Liver (tissue), 9 donors: ENCODE data around the gene SCGB1C2. TPM values are rescaled to one million over a fixed set of nuclear protein-coding genes. Genes with fewer than 3 reads are reported as not detected.

Source experiments
- DNase-seq: peaks from one replicate; pipeline ENCODE4 v3.0.0-alpha.2; 2017; ENCODE audit warnings: low spot score
- H3K27ac ChIP-seq, 2 donors: one replicate each; pipeline ENCODE4 v1.7.0; 2013; ENCODE audit warnings: inconsistent platforms in 2 of 2, low read length in 2 of 2, control low read depth in 1 of 2, low read depth in 1 of 2, mild to moderate bottlenecking in 1 of 2
- H3K27me3 ChIP-seq, 4 donors: one replicate each; pipeline versions ENCODE4 v1.6.1 to v1.7.0; 2013; ENCODE audit warnings: low read length in 3 of 4, inconsistent platforms in 1 of 4, mild to moderate bottlenecking in 1 of 4, moderate library complexity in 1 of 4; ENCODE audit not compliant: control insufficient read depth in 4 of 4, insufficient read depth in 4 of 4
- H3K36me3 ChIP-seq, 4 donors: one replicate each; pipeline versions ENCODE4 v1.6.1 to v1.7.0; 2013; ENCODE audit warnings: low read length in 3 of 4, mild to moderate bottlenecking in 3 of 4, low read depth in 1 of 4, moderate library complexity in 1 of 4; ENCODE audit not compliant: control insufficient read depth in 4 of 4, insufficient read depth in 3 of 4
- H3K4me1 ChIP-seq, 4 donors: one replicate each; pipeline versions ENCODE4 v1.6.1 to v1.7.0; 2013; ENCODE audit warnings: low read length in 3 of 4, mild to moderate bottlenecking in 3 of 4, moderate library complexity in 1 of 4; ENCODE audit not compliant: control insufficient read depth in 4 of 4, insufficient read depth in 4 of 4
- H3K4me3 ChIP-seq, 3 donors: one replicate each; pipeline versions ENCODE4 v1.6.1 to v1.7.0; 2013; ENCODE audit warnings: low read length in 3 of 3, control low read depth in 1 of 3, low read depth in 1 of 3, mild to moderate bottlenecking in 1 of 3
- H3K9ac ChIP-seq, 2 donors: one replicate each; pipeline ENCODE4 v1.7.0; 2013; ENCODE audit warnings: low read length in 2 of 2, mild to moderate bottlenecking in 2 of 2, moderate library complexity in 2 of 2, control low read depth in 1 of 2, low read depth in 1 of 2
- H3K9me3 ChIP-seq, 4 donors: one replicate each; pipeline versions ENCODE4 v1.6.1 to v1.7.0; 2013; ENCODE audit warnings: low read length in 3 of 4; ENCODE audit not compliant: control insufficient read depth in 4 of 4
- ATF3 ChIP-seq: IDR thresholded peaks from 2 replicates; pipeline ENCODE4 v1.6.1; 2016; ENCODE audit warnings: antibody characterized with exemption
- EGR1 ChIP-seq, 2 donors: IDR thresholded peaks; 2 replicates each; pipeline ENCODE4 v1.6.1; 2016 to 2018; ENCODE audit warnings: antibody characterized with exemption in 2 of 2, low read depth in 2 of 2
- GABPA ChIP-seq, 2 donors: IDR thresholded peaks in 1 of 2; conservative IDR thresholded peaks in 1 of 2; 2 replicates each; pipeline ENCODE4 v1.6.1; 2016; ENCODE audit warnings: antibody characterized with exemption in 2 of 2, mild to moderate bottlenecking in 1 of 2, moderate library complexity in 1 of 2
- HNF4A ChIP-seq, 2 donors: conservative IDR thresholded peaks; 2 replicates each; pipeline ENCODE4 v1.6.1; 2016; ENCODE audit warnings: antibody characterized with exemption in 2 of 2, mild to moderate bottlenecking in 2 of 2
- HNF4G ChIP-seq: IDR thresholded peaks from 2 replicates; pipeline ENCODE4 v1.6.1; 2016; ENCODE audit warnings: antibody characterized with exemption
- MAX ChIP-seq: IDR thresholded peaks from 2 replicates; pipeline ENCODE4 v1.6.1; 2016; ENCODE audit warnings: antibody characterized with exemption
- NR2F2 ChIP-seq: IDR thresholded peaks from 2 replicates; pipeline ENCODE4 v1.6.1; 2016; ENCODE audit warnings: antibody characterized with exemption
- RXRA ChIP-seq, 2 donors: IDR thresholded peaks; 2 replicates each; pipeline ENCODE4 v1.6.1; 2017 to 2018; ENCODE audit warnings: antibody characterized with exemption in 2 of 2, mild to moderate bottlenecking in 1 of 2
- SP1 ChIP-seq: IDR thresholded peaks from 2 replicates; pipeline ENCODE4 v1.6.1; 2018; ENCODE audit warnings: antibody characterized with exemption, mild to moderate bottlenecking
- TAF1 ChIP-seq: conservative IDR thresholded peaks from 2 replicates; pipeline ENCODE4 v1.6.1; 2016; ENCODE audit warnings: antibody characterized with exemption, mild to moderate bottlenecking
- YY1 ChIP-seq: IDR thresholded peaks from 2 replicates; pipeline ENCODE4 v1.6.1; 2016; ENCODE audit warnings: antibody characterized with exemption, mild to moderate bottlenecking
- WGBS: extraction: QIAGEN DNeasy Blood & Tissue Kit; methylation state at CpG from one replicate; pipeline ENCODE4 v1.1.7; 2013; 5-methylcytosine and 5-hydroxymethylcytosine counted together
- polyA plus RNA-seq, 2 donors: library from polyadenylated mRNA; stranded (reverse) in 1 of 2; unstranded in 1 of 2; fragments of 200-250 nt in 1 of 2; fragments of >200 nt in 1 of 2; fragmentation: Nextera tagmentation in 1 of 2; extraction: Ambion mirVana in 1 of 2; gene quantifications; one replicate each; pipeline versions ENCODE4 v1.2.1 to v1.2.3, GENCODE V29; 2013 to 2015
- total RNA-seq, 2 donors: library from RNA; depleted of rRNA; stranded (reverse); fragments of >200 nt; gene quantifications; one replicate each; pipeline ENCODE4 v1.2.3, GENCODE V29; 2014
- TF ChIP-seq, protein P1 (sequence below): IDR thresholded peaks from 2 replicates; pipeline ENCODE4 v1.6.1; 2016; ENCODE audit warnings: antibody characterized with exemption, mild to moderate bottlenecking
- TF ChIP-seq, protein P2 (sequence below): fragments of 150-350 bp; IDR thresholded peaks from 2 replicates; pipeline ENCODE4 v1.5.1; 2017; ENCODE audit warnings: improper control_type of control experiment, low read depth, low read length; ENCODE audit not compliant: missing input control
- donor health status: healthy.
- donor health status: healthy.
- donor health status: healthy.
- donor health status: healthy.
- donor health status: healthy.

SCGB1C2 gene
- total and polyA plus RNA-seq, 4 donors: not detected

- Histone ChIP-seq H3K27ac (no peak overlapping the region), H3K9me3 (no peaks in the 10 kb centered on the region), H3K4me1 (peaks cover 7 to 14% (median 10%) of the 10 kb centered on the region in 4 donors), H3K4me3 (no peak overlapping the region), H3K27me3 (no peaks in the 10 kb centered on the region), H3K9ac (no peak overlapping the region), H3K36me3 (no peaks in the 10 kb centered on the region)
- DNase-seq: no peak
- WGBS: 87% methylated on average over 12 of the region's 12 CpGs
- TF ChIP-seq, protein P1, sequence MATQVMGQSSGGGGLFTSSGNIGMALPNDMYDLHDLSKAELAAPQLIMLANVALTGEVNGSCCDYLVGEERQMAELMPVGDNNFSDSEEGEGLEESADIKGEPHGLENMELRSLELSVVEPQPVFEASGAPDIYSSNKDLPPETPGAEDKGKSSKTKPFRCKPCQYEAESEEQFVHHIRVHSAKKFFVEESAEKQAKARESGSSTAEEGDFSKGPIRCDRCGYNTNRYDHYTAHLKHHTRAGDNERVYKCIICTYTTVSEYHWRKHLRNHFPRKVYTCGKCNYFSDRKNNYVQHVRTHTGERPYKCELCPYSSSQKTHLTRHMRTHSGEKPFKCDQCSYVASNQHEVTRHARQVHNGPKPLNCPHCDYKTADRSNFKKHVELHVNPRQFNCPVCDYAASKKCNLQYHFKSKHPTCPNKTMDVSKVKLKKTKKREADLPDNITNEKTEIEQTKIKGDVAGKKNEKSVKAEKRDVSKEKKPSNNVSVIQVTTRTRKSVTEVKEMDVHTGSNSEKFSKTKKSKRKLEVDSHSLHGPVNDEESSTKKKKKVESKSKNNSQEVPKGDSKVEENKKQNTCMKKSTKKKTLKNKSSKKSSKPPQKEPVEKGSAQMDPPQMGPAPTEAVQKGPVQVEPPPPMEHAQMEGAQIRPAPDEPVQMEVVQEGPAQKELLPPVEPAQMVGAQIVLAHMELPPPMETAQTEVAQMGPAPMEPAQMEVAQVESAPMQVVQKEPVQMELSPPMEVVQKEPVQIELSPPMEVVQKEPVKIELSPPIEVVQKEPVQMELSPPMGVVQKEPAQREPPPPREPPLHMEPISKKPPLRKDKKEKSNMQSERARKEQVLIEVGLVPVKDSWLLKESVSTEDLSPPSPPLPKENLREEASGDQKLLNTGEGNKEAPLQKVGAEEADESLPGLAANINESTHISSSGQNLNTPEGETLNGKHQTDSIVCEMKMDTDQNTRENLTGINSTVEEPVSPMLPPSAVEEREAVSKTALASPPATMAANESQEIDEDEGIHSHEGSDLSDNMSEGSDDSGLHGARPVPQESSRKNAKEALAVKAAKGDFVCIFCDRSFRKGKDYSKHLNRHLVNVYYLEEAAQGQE: no peak
- no peak for TF ChIP-seq EGR1 (IDR thresholded peaks at IDR 0.05; ENCODE audit: low read depth in 2 of 2)
- TF ChIP-seq HNF4G: no peak
- TF ChIP-seq HNF4A (conservative IDR thresholded peaks at IDR 0.05): no peak
- TF ChIP-seq, protein P2, sequence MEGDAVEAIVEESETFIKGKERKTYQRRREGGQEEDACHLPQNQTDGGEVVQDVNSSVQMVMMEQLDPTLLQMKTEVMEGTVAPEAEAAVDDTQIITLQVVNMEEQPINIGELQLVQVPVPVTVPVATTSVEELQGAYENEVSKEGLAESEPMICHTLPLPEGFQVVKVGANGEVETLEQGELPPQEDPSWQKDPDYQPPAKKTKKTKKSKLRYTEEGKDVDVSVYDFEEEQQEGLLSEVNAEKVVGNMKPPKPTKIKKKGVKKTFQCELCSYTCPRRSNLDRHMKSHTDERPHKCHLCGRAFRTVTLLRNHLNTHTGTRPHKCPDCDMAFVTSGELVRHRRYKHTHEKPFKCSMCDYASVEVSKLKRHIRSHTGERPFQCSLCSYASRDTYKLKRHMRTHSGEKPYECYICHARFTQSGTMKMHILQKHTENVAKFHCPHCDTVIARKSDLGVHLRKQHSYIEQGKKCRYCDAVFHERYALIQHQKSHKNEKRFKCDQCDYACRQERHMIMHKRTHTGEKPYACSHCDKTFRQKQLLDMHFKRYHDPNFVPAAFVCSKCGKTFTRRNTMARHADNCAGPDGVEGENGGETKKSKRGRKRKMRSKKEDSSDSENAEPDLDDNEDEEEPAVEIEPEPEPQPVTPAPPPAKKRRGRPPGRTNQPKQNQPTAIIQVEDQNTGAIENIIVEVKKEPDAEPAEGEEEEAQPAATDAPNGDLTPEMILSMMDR: no peak
- TF ChIP-seq TAF1: no peak
Measured at GRCh38 chr17:178292-179065, 41.1 kb downstream of the SCGB1C2 start.

DNA sequence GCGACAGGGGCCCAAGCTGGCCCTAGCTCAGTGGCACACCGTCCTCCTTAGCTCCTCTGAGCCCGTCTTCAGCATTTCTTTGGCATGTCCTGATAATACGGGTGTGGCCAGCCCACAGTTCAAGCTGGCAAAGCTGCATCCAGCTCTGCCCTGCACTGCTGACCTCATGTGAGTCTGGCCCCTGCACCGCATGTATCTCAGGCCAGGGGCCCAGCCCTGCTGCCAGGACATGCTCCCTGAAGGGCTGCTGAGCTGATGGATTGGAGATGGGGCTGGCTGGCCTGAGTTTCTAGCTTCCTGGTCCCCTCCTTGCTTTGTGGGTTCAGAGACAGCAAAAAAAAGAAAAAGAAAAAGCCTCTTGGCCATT is 41.7 kb downstream of the SCGB1C2 start:
- Histone ChIP-seq H3K27ac (no peak overlapping the region), H3K4me3 (no peak overlapping the region), H3K36me3 (no peaks in the 10 kb centered on the region), H3K27me3 (no peaks in the 10 kb centered on the region), H3K9me3 (no peaks in the 10 kb centered on the region), H3K4me1 (peaks cover 7 to 14% (median 10%) of the 10 kb centered on the region in 4 donors), H3K9ac (no peak overlapping the region)
- WGBS: 79% methylated on average over 5 of the region's 5 CpGs
- TF ChIP-seq GABPA (IDR thresholded peaks at IDR 0.05 in 1 of 2, conservative IDR thresholded peaks at IDR 0.05 in 1 of 2) (no peak), SP1 (no peak), ATF3 (no peak)
- no peak for DNase-seq

DNA sequence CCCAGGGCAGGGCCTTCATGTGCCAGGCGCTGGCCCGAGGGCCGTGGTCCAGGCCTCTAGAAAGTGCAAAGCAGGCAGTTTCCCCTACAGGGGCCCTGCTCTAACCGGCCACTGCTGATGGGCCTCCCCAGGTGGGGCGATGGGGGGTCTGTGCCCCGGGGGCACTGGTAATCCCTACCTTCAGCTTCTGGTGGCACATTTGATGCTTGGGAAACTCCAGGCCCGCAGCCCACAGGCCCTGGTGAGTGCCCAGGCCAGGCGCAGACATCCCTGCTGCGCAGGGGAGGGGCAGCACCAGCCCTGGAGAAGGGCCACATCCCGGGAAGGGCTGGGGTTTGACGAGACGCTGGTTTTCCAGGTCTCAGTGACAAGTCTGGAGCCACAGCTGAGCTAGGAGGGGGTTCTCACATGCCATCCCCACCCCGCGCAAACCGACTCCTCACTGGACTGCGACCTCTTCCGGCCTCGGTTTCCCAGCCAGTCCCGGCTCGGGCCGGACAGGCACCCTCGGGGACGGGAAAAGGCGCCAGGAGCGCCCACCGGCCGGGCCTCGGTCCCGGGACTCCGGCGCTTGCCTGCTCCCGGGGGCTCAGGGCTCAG is 42.5 kb downstream of the SCGB1C2 start:
- Histone ChIP-seq H3K4me3 (peak overlapping the region in 1 of 3 donors; percentile 44), H3K4me1 (peaks cover 7 to 14% (median 10%) of the 10 kb centered on the region in 4 donors), H3K27ac (no peak overlapping the region), H3K9me3 (no peaks in the 10 kb centered on the region), H3K36me3 (no peaks in the 10 kb centered on the region), H3K27me3 (no peaks in the 10 kb centered on the region), H3K9ac (no peak overlapping the region)
- 26% methylated on average over 32 of the region's 32 CpGs for WGBS
- DNase-seq: no peak
- TF ChIP-seq RXRA (IDR thresholded peaks at IDR 0.05) (no peak), MAX (no peak), NR2F2 (no peak), ATF3 (no peak), SP1 (no peak), YY1 (no peak)
- TF ChIP-seq, protein P1: no peak
